ENCODE data around the gene CCDC197. TPM values are rescaled to one million over a fixed set of nuclear protein-coding genes. Genes with fewer than 3 reads are reported as not detected.

The CCDC197 gene
- total and polyA plus RNA-seq, 4 donors, result not detected

- Histone ChIP-seq H3K27ac (ENCODE audit: low read depth in 1 of 2, low read length in 2 of 2) (no peak overlapping the region), H3K4me3 (ENCODE audit: low read depth in 1 of 3, low read length in 3 of 3) (no peak overlapping the region), H3K4me1 (ENCODE audit: control insufficient read depth in 4 of 4, insufficient read depth in 4 of 4, low read length in 3 of 4) (peaks cover 0 to 14% (median 3%) of the 10 kb centered on the region in 4 donors), H3K36me3 (ENCODE audit: control insufficient read depth in 4 of 4, insufficient read depth in 3 of 4, low read depth in 1 of 4, low read length in 3 of 4) (peaks cover 8 to 81% (median 50%) of the 10 kb centered on the region in 4 donors), H3K27me3 (ENCODE audit: control insufficient read depth in 4 of 4, insufficient read depth in 4 of 4, low read length in 3 of 4) (no peaks in the 10 kb centered on the region), H3K9ac (ENCODE audit: low read depth in 1 of 2, low read length in 2 of 2) (no peak overlapping the region), H3K9me3 (ENCODE audit: control insufficient read depth in 4 of 4, low read length in 3 of 4) (no peaks in the 10 kb centered on the region)
- WGBS, result 90% methylated on average over 10 of the region's 10 CpGs
- DNase-seq (ENCODE audit: low spot score), result no peak
- no peak for TF ChIP-seq HNF4G (IDR thresholded peaks at IDR 0.05)
- no peak for TF ChIP-seq RAD21 (IDR thresholded peaks at IDR 0.05)
- TF ChIP-seq EGR1 (IDR thresholded peaks at IDR 0.05; ENCODE audit: low read depth in 2 of 2), result no peak
- no peak for TF ChIP-seq REST (IDR thresholded peaks at IDR 0.05)
- TF ChIP-seq SP1 (IDR thresholded peaks at IDR 0.05), result no peak
- TF ChIP-seq, protein P1, sequence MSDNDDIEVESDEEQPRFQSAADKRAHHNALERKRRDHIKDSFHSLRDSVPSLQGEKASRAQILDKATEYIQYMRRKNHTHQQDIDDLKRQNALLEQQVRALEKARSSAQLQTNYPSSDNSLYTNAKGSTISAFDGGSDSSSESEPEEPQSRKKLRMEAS (IDR thresholded peaks at IDR 0.05), result no peak
- no peak for TF ChIP-seq ATF3 (IDR thresholded peaks at IDR 0.05)
- TF ChIP-seq, protein P2, sequence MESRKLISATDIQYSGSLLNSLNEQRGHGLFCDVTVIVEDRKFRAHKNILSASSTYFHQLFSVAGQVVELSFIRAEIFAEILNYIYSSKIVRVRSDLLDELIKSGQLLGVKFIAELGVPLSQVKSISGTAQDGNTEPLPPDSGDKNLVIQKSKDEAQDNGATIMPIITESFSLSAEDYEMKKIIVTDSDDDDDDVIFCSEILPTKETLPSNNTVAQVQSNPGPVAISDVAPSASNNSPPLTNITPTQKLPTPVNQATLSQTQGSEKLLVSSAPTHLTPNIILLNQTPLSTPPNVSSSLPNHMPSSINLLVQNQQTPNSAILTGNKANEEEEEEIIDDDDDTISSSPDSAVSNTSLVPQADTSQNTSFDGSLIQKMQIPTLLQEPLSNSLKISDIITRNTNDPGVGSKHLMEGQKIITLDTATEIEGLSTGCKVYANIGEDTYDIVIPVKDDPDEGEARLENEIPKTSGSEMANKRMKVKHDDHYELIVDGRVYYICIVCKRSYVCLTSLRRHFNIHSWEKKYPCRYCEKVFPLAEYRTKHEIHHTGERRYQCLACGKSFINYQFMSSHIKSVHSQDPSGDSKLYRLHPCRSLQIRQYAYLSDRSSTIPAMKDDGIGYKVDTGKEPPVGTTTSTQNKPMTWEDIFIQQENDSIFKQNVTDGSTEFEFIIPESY (IDR thresholded peaks at IDR 0.05), result no peak
- TF ChIP-seq YY1 (IDR thresholded peaks at IDR 0.05), result no peak
- no peak for TF ChIP-seq TAF1 (conservative IDR thresholded peaks at IDR 0.05)
- no peak for TF ChIP-seq FOXA1 (IDR thresholded peaks at IDR 0.05)
- TF ChIP-seq CTCF (IDR thresholded peaks at IDR 0.05; ENCODE audit: low read depth, low read length, missing input control), result no peak
- TF ChIP-seq JUND (IDR thresholded peaks at IDR 0.05), result no peak
Observed at GRCh38 chr14:94048691-94049624, 51.9 kb downstream of the CCDC197 start.

- WGBS, result 96% methylated on average over 2 of the region's 2 CpGs
- DNase-seq (ENCODE audit: low spot score), result no peak
- Histone ChIP-seq H3K36me3 (ENCODE audit: control insufficient read depth in 4 of 4, insufficient read depth in 3 of 4, low read depth in 1 of 4, low read length in 3 of 4) (peaks cover 13 to 82% (median 53%) of the 10 kb centered on the region in 4 donors), H3K4me1 (ENCODE audit: control insufficient read depth in 4 of 4, insufficient read depth in 4 of 4, low read length in 3 of 4) (peaks cover 0 to 14% (median 4%) of the 10 kb centered on the region in 4 donors), H3K27me3 (ENCODE audit: control insufficient read depth in 4 of 4, insufficient read depth in 4 of 4, low read length in 3 of 4) (no peaks in the 10 kb centered on the region), H3K9ac (ENCODE audit: low read depth in 1 of 2, low read length in 2 of 2) (no peak overlapping the region), H3K4me3 (ENCODE audit: low read depth in 1 of 3, low read length in 3 of 3) (no peak overlapping the region), H3K9me3 (ENCODE audit: control insufficient read depth in 4 of 4, low read length in 3 of 4) (no peaks in the 10 kb centered on the region), H3K27ac (ENCODE audit: low read depth in 1 of 2, low read length in 2 of 2) (no peak overlapping the region)
- TF ChIP-seq NR2F2 (IDR thresholded peaks at IDR 0.05), result no peak
Observed at GRCh38 chr14:94049625-94050023, 52.5 kb downstream of the CCDC197 start.
